Measurements from ENCODE around the gene SYMPK. TPM values are rescaled to one million over a fixed set of nuclear protein-coding genes. Genes with fewer than 3 reads are reported as not detected.

SYMPK gene
- total RNA-seq, 4 donors from 2014 or later = 15.7 to 50.5 (median 28.8) TPM

- TF ChIP-seq CTCF (IDR thresholded peaks at IDR 0.05; ENCODE audit: low read depth) = no peak
These were observed 9.4 kb upstream of the SYMPK start for GRCh38 chr19:45872095-45872919.

GRCh38 chr19:45870798-45871197, 7.9 kb upstream of the SYMPK start:
- TF ChIP-seq CTCF (IDR thresholded peaks at IDR 0.05; ENCODE audit: low read depth) = no peak

GRCh38 chr19:45866400-45867176, 3.6 kb upstream of the SYMPK start:
- no peak for TF ChIP-seq CTCF (IDR thresholded peaks at IDR 0.05; ENCODE audit: low read depth)

DNA sequence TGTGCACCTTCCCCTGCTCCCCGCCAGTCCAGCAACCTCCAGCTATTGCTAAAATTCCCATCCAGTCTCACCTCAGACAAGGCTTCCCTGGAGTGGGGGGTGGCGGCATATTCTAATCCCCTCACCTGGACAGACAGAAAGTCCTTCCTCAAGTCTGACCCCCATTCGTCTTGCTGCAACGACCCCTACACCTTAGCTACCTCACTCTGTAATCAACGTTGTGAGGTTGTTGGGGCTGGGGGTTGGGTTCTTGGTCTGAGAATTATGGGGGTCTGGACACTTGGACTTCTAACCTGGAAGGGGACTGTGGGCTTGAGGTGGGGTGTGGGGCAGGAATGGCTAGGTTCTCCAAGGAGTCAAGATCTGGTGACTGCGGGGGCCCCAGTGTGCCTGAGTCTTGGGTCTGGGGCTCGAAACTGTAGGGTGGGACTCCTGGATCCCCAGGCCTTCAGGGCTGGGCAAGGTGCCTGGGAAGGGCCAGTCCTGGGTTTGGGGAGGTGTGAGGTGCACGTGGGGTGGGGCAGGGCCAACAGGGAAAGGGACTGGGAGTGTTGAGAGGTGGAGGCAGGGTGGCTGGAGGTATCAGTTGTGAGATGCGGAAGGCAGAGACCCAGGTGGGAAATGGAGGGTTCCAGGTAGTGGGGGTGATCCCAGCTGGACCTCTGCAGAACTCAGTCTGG, 2.5 kb upstream of the SYMPK start:
- no peak for TF ChIP-seq CTCF (IDR thresholded peaks at IDR 0.05; ENCODE audit: low read depth)

- no peak for TF ChIP-seq CTCF (IDR thresholded peaks at IDR 0.05; ENCODE audit: low read depth)
These were observed 1.7 kb upstream of the SYMPK start for GRCh38 chr19:45864629-45865082.

- no peak for TF ChIP-seq CTCF (IDR thresholded peaks at IDR 0.05; ENCODE audit: low read depth)
These were observed 1.1 kb upstream of the SYMPK start, which contains the start of gene FOXA3 for GRCh38 chr19:45863840-45864628. TSS of gene FOXA3 (plus strand) at chr19:45864326. CDS start at chr19:45864457, 131 bp downstream.
